ACHN (cell line): ENCODE results near the gene DCST2.

Source experiments
- DNase-seq: peaks from one replicate; pipeline ENCODE4 v3.0.0-alpha.2; 2015
- in situ Hi-C: cut with HindIII; loops from 2 replicates; pipeline ENCODE4 v1.10.0; 2017; ENCODE audit warnings: low sequenced_read_pairs, low pct_ligation_motif_present, low pct_unique_long_range_greater_than_20kb

Gene DCST2

DNA sequence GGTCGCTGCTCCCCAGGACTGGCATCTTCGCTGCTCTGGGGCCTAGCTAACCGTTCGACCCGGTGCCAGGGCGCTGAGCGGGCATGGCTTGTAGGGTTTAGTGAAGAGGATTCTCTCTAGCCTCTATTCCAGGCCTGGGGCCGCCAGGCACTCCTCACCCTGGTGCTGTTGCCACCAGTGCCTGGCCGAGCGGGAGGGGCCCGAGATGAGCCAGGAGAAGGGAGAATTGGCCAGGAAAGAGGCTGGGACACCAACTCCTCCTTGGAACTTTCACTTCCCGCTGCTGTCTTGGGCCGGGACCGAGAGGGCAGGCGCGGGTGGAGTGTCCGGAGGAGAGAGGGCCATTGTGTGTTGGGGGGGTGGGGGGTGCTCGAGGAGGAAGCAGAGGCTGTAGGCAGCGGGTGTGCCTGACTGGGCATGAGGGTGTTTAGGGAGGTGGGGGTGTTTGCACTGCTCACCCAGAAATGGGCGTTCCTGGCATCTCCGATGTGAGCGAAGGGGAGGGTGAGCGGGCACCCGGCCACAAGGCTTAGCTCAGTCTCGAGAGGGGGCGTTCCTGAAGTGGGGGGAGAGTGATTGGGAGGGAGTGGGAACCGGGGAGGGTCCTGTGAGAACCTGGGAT is 18.3 kb upstream of the DCST2 start:
- in situ Hi-C loops: no loop called here
- DNase-seq: peak; percentile 54

GRCh38 chr1:155051342-155051776 is 17.8 kb upstream of the DCST2 start:
- in situ Hi-C loops: no loop called here
- DNase-seq: no peak

DNA sequence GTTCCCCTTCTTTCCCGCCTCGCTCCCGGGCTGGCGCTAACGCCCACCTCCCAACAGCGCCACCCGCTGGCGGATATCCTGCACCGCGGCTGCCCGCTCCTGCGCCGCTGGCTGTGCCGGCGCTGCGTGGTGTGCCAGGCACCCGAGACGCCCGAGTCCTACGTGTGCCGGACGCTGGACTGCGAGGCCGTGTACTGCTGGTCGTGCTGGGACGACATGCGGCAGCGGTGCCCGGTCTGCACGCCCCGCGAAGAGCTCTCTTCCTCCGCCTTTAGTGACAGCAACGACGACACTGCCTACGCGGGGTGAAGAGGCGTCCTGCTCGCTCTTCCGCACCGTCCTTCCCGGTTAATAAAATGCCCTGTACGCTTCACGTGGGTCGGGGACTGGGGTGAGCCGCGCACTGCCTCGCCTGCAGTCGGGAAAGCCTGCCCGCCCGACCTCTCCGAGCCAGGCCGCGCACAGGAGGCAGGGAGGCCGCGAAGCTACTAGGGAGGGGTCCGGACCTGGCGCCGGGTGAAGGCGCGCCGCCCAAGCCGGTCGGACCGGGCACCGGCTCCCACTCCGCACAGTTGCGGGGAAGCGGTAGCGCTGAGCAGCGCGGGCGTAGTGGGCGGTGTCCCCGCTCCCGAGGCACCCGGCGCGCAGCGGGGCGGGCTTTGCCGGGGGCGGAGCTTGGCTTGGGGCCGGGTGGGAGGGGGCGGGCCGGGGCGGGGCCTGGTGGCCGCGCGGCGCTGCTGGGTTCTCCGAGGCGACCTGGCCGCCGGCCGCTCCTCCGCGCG is 17.2 kb upstream of the DCST2 start, which contains the start of gene ADAM15:
Gene ADAM15, plus strand, starts transcription at position 757 of the 782 bp plus-strand sequence. CDS start 71 bp downstream, outside the sequence.
- in situ Hi-C loops: no loop called here
- DNase-seq: peak; percentile 90

DNA sequence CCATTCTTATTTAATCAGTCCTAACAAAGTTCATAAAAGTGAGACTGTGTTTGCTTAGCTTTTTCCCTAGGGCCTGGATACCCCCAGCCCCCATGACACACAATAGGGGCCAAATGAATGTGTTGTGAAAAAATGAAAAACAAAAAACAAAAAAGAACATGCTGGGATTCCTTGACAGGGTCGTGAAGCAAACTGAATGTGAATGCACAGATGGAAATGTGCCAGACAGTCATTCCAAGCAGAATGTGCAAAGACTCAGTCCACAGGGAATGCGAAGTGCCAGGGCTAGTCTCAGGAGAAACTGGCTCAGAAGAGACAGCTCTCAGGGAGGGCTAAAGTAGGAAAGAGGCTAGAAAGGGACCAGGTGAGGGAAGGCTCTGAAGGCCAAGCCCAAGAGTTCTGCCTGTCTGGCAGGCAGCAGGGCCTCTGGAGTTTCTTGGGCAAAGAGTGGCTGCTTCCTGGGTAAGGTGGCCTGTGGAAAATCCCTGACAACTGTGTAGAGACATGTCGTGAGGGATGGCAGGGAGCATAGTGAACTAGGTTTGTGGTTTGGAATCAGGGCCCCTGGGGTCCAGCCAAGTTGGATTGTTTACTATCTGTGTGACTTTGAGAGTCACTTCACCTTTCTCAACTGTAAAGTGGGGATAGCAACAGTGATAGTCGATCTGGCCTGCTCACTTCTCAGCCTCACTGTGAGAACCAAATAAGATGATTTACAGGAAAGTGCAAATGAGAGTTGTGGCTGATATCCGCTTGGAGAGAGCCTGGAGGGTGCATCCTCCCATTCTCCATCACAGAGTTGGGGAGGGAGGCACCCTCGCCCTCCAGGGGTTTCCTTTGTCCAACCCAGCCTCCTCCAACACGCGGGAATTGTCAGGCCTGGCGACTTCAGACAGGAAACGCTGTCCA is 16.3 kb upstream of the DCST2 start:
- peak; percentile 42 for DNase-seq
- in situ Hi-C loops: no loop called here

- no peak for DNase-seq
- in situ Hi-C loops: no loop called here
Measured at GRCh38 chr1:155048449-155049334, 15.1 kb upstream of the DCST2 start.

DNA sequence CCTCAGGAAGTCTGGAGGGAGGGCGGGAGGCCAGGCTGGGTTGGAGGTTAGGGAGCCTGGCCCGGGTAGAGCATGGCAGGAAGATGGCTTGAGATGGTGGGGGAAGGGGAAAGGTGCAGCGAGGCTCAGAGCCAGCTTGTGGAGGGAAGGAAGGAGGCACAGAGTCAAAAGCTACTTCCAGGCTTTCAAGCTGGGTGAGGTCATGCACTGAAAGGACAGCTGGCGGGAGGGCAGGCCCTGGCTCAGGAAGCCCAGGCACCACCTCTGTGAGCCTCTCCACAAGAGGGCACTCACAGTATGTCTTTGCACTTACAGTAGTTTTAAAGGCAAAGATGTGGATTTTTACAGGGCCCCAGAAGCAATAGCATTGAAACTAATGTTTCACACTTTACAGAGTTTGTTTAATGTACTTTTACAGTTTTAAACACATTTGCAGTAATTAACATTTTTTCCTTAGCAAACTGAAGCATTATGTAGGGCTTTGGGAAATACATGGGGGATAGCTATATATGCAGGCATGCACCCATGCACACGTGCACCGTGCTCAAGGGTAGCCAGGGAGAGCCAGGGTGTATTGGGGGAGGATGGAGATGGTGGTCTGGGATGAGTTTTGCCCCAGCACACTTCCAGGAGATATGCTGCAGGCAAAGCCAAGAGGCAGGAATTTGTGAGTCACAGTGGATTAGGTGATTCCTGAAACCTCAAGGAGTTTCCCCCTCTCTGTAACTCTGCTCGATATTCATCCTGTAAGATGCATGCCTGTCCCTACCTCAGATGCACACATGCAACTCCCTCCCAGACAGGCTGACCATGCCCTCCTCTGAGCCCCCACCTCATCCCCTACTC is 11.5 kb upstream of the DCST2 start:
- in situ Hi-C loops: no loop called here
- peak; percentile 88 for DNase-seq

DNA sequence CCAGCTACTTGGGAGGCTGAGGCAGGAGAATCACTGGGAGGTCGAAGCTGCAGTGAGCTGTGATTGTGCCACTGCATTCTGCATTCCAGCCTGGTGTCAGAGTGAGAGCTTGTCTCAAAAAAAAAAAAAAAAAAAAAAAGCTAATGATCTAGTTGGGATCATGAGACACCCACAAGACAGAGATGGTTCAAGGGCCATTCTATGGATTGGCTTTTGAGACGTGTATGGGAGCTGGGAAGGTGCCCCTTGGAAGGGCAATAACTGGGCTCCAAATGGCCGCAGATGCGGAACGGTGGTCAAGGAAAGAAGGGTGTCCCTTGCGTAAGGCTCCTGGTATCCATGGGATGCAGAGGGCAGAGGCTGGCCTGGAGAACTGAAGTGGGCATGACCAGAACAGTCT is 10.8 kb upstream of the DCST2 start:
- in situ Hi-C loops: no loop called here
- DNase-seq: no peak

GRCh38 chr1:155043793-155044192 is 10.2 kb upstream of the DCST2 start:
- DNase-seq: no peak
- in situ Hi-C loops: no loop called here

DNA sequence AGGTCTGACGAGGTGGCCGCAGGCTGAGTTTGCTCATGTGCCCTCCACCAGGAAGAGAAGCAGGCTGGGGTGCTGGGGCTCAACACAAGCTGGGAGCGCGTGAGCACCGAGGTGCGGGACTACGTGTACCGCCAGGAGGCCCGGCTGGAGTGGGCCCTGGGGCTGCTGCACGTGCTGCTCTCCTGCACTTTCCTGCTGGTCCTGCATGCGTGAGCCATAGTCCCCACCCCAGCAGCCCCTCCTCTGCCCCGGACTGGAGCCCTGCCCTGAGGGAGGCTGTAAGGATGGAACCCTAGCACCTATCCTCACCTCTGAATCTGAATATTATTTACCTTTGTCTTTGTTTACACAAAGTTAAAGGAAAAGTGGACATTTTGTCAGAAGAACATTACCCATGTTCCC is 9.7 kb upstream of the DCST2 start:
- DNase-seq: no peak
- in situ Hi-C loops: no loop called here

- in situ Hi-C loops: no loop called here
- DNase-seq: no peak
Measured at GRCh38 chr1:155042789-155043188, 9.2 kb upstream of the DCST2 start.

DNA sequence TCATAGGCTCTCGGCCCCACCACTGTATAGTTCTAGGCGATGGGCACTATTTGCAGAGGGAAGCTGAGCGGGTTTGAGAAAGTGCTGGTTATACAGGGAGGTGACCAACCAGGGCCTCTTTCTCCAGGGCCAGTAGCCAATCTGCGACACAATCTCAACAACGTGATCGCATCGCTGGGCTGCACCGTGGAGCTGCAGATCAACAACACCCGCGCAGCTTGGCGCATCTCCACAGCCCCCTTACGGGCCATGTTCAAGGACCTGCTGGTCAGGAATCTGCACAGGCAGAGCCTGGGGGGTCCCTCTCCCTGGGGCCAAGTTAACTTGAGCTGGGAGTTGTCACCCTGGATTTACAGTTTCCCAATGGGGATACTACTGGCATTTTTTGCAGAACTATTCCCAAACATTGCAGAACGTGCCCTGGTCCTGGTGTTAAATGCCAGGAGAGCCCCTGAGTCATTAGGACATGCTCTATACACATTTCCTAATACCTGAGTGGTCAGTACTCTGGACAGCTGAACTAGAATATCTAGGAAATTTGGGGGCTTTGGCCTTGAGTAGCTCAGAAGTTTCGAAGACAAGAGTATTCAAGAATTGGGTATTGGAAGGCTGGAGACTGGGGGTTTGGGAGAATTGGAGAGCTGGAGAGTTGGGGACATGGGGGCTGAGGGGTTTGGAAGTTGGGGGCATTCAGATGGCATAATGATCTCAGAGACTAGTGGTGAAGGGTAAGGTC is 6.9 kb upstream of the DCST2 start:
- in situ Hi-C loops: no loop called here
- DNase-seq: no peak

- DNase-seq: no peak
- in situ Hi-C loops: no loop called here
Measured at GRCh38 chr1:155039308-155039669, 5.7 kb upstream of the DCST2 start.

DNA sequence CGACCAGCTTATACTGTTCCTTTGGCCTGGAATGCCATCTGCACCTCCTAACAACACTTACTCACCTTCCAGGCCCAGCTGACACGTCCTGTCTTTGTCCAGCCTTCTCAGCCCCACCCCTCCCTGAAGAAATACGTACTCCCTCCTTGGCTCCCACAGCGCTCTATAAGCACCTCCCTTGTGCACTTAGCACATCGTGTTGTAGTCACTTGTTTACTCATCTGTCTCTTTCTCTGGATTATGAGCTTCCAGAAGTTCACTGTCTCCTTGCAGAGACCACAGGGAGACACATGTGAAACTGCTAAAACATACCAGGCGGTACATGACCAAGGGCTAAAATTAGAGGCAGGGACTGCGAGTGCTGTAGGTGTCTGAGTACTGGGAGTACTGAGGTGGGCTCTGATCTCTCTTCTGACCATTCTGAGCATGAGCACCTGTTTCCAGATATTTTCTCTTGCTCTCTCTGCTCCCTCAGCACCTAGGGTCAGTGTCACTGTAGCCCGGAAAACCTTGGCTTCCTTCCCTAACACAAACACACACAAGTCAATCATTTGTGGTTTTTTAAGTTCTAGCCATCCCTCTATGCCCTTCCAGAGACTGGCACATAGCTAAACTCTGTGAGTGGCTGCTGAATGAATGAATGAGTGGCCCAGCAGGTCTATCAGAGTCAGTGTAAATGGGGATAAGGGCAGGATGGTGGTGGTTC is 5.2 kb upstream of the DCST2 start:
- in situ Hi-C loops: no loop called here
- DNase-seq: no peak

- no peak for DNase-seq
- in situ Hi-C loops: no loop called here
Measured at GRCh38 chr1:155037851-155038441, 4.4 kb upstream of the DCST2 start.

DNA sequence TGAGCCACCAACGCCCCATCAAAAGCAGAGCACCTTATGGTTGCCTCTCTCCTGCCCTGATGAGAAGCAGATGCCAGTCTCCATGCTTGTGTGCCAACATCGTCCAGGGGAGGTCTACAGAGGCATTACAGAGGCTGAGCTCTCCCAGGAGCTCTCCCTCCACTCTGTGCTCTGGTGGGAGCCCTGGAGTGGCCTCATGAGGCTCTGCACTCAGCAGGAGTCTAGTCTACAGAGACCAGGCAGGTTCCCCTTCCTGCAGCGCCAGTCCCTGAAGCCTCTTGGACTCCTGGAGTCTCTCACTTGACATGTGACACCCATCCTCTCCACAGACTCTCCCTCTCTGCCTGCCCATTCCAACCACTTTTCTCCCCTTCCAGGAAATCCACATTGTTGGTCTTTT is 3.5 kb upstream of the DCST2 start:
- in situ Hi-C loops: no loop called here
- DNase-seq: no peak

DNA sequence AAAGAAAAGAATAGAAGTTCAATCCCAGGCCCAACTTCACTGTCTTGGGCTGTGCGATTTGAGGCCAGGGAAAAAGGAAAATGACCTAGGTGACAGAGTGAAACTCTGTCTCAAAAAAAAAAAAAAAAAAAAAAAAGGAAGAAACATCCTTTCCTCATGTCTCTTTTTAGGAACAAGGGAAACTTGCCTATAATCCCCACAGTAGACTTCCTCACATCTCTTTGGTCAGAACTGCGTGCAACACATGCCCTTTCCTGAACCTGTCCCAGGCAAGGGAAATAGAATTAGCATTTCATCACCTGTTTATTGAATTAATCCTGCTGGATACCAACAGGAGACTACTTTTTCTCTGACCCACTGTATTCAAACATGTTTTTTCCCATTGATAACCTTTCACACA is 2.4 kb upstream of the DCST2 start:
- no peak for DNase-seq
- in situ Hi-C loops: no loop called here
